ENCODE results near the gene KCTD15. TPM values are rescaled to one million over a fixed set of nuclear protein-coding genes. Genes with fewer than 3 reads are reported as not detected.
A peak's percentile ranks its signal among the peaks of the same experiment; 100 is the strongest.

KCTD15 gene
- total RNA-seq, 1 experiment from 2014 or later = 59.9 TPM

- Histone ChIP-seq H4K20me1 (ENCODE audit: control insufficient read depth, insufficient read depth, insufficient read length) (peaks cover 2% of the 10 kb centered on the region), H2AK5ac (ENCODE audit: insufficient read length, low read length) (no peak overlapping the region), H3K56ac (ENCODE audit: insufficient read length, low read depth, low read length) (no peak overlapping the region), H4K8ac (replicated peaks; ENCODE audit: insufficient read length, low read depth, low read length) (no peak overlapping the region), H2BK20ac (ENCODE audit: low read depth, low read length, poor library complexity, severe bottlenecking) (no peak overlapping the region), H3K79me2 (ENCODE audit: insufficient read depth, low read length) (no peaks in the 10 kb centered on the region), H3T11ph (ENCODE audit: low read length) (no peak overlapping the region), H3K27me3 (ENCODE audit: insufficient read depth, low read length) (no peaks in the 10 kb centered on the region), H2BK120ac (ENCODE audit: low read depth, low read length, poor library complexity, severe bottlenecking) (no peak overlapping the region), H3K4ac (ENCODE audit: low read depth, low read length) (no peak overlapping the region), H3K4me1 (ENCODE audit: insufficient read depth, low read length) (no peaks in the 10 kb centered on the region), H3K23ac (ENCODE audit: insufficient read length, low read depth, low read length) (no peak overlapping the region), H4K91ac (ENCODE audit: insufficient read length, low read depth, low read length) (no peak overlapping the region), H2AFZ (ENCODE audit: low read length) (no peak overlapping the region), H3K14ac (ENCODE audit: insufficient read depth, low read length) (no peak overlapping the region), H2BK15ac (ENCODE audit: low read depth, low read length) (no peak overlapping the region), H3K79me1 (ENCODE audit: insufficient read depth, low read depth, low read length, poor library complexity, severe bottlenecking) (no peaks in the 10 kb centered on the region), H3K27ac (ENCODE audit: insufficient read length, low read depth, low read length) (no peak overlapping the region), H3K18ac (ENCODE audit: insufficient read length, low read depth, low read length) (no peak overlapping the region), H3K23me2 (ENCODE audit: insufficient read length, low read depth, low read length, poor library complexity, severe bottlenecking) (no peaks in the 10 kb centered on the region), H3K9me3 (ENCODE audit: control insufficient read depth, low read depth, low read length) (no peaks in the 10 kb centered on the region), H4K5ac (ENCODE audit: insufficient read length, low read depth, low read length) (no peak overlapping the region), H2BK5ac (ENCODE audit: insufficient read length, low read length) (no peak overlapping the region), H3K4me2 (ENCODE audit: insufficient read depth, insufficient read length, low read length) (no peak overlapping the region), H2BK12ac (ENCODE audit: insufficient read length, low read depth, low read length) (no peak overlapping the region), H3K9ac (ENCODE audit: extremely low read depth, insufficient read length, low read length) (no peak overlapping the region)
- no peak for DNase-seq
- peaks cover 0 to 5% of the 10 kb centered on the region in 2 experiments; a peak in 1 of 4 replicates for H3K4me1 Mint-ChIP-seq
- peak overlapping the region in 2 of 3 experiments; percentile 2 to 44; a peak in 3 of 7 replicates for H3K27ac Mint-ChIP-seq
- no peak overlapping the region for H3K4me3 Mint-ChIP-seq
- H3K27me3 Mint-ChIP-seq (ENCODE audit: low read depth) = no peaks in the 10 kb centered on the region
- no CpG with 5 or more reads among the region's 9 CpGs for WGBS (ENCODE audit: extremely low coverage, insufficient read length, low lambda C conversion rate)
- peaks cover 29 to 88% (median 72%) of the 10 kb centered on the region in 3 experiments for H3K36me3 Mint-ChIP-seq (ENCODE audit: insufficient read depth in 1 of 3, low read depth in 3 of 3)
- H3K9me3 Mint-ChIP-seq = no peaks in the 10 kb centered on the region
- no peak for TF ChIP-seq CTCF (conservative IDR thresholded peaks at IDR 0.05)
These were observed 9.3 kb downstream of the KCTD15 start for GRCh38 chr19:33805840-33806433.

Measured in H9 (cell line).